Tongue (tissue), 2 donors: ENCODE measurements around the gene ECEL1. TPM values are rescaled to one million over a fixed set of nuclear protein-coding genes. Genes with fewer than 3 reads are reported as not detected.

ENCODE experiments used
- DNase-seq: peaks from one replicate; pipeline ENCODE4 v3.0.0-alpha.2; 2015
- total RNA-seq: library from RNA; depleted of rRNA; stranded (reverse); fragments of >200 nt; gene quantifications from one replicate; pipeline ENCODE4 v1.2.3, GENCODE V29; 2014

The ECEL1 gene
- total RNA-seq, 1 donor from 2014 or later = 0.31 TPM

- no peak for DNase-seq
These were observed 9.7 kb upstream of the ECEL1 start for GRCh38 chr2:232497348-232497747.

- no peak for DNase-seq
These were observed 9.1 kb upstream of the ECEL1 start for GRCh38 chr2:232496501-232497270.

- DNase-seq = no peak
These were observed 7.7 kb upstream of the ECEL1 start for GRCh38 chr2:232495292-232495691.

DNA sequence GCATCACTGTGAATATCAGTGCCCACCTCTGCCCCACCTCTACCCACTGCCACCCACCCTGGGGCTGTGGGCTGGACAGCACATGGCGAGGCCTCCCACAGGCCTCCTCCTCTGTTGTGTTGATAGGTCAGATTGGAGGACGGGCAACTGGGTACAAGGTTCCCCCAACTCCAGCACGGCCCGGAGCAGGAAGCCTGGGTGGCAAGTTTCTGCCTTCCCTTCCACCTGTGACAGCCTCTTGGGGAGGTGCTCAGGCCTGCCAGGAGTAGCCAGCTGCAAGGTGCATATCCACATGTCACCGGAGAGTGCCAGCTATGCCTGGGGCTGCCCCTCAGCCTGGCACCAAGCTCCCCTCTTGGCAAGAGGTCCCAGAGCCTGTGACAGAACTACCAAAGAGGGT is 6.9 kb upstream of the ECEL1 start:
- DNase-seq = no peak

GRCh38 chr2:232493701-232494474 is 6.3 kb upstream of the ECEL1 start:
- DNase-seq = no peak

DNA sequence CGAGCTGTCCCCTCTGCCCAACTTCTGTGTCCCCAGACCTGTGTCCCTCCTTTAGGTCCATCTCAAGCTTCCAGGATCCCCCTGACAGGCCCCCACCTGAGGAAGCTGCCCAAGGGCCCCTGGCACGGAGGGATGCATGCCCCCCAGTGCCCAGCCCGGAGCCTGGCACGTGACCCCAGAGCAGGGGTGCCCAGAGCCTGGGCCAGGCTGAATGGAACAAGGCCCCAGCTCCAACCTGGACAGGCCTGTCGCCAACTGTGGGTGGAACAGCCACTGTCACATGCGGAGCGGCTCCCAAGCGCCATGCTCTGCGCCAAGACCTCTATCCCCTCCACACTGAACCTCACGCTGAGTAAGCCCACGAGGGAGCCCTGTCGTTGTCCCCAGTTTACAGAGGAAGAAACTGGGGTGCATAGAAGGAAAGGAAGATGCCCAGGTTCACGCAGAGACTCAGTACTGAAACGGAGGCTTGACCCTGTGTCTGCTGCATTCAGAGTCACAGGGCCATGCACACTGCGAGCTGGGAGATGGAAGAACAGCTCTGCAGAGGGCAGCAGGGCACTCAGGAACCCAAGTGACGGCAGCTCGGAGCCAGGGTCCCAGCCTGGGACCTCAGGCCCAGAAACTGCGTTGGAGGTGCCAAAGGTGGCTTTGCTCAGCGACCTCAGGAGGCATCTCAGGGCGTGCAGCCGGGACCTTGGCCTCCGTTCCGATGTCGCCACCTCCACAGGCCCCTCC is 5.5 kb upstream of the ECEL1 start:
- DNase-seq = no peak

GRCh38 chr2:232492236-232492848 is 4.7 kb upstream of the ECEL1 start:
- no peak for DNase-seq

- DNase-seq = no peak
These were observed 3.6 kb upstream of the ECEL1 start for GRCh38 chr2:232491139-232491780.

- DNase-seq = no peak
These were observed 2.8 kb upstream of the ECEL1 start for GRCh38 chr2:232490221-232491138.

- no peak for DNase-seq
These were observed 2.0 kb upstream of the ECEL1 start for GRCh38 chr2:232489516-232490220.

DNA sequence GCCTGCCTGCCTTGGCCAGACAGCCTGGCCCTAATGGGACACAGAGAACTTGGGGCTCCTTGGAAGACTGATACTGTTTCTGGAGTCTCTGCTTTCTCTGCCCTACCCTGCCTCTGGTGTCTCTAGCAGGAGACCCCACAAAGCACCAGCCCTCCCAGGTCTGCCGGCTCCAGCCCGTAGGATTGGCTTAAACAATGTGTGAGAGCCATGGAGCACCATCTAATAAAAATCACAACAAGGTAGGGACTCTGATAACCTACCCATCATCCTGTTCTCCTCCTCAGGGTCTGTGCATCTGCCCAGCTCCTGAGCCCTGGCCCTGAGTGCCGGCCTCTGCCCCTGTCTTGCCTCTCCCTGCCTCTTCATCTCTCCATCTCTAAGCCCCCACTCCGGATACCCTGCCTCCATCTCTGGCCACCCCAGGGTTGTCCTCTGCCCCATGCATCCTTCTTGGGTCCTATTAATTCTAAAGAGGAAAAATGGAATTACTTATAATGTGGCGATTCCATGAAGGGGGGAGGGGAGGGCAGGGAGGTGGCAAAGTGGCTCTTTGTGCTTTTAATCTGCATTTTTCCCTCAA is 1.2 kb upstream of the ECEL1 start:
- no peak for DNase-seq

GRCh38 chr2:232488097-232488711 is 570 bp upstream of the ECEL1 start:
- DNase-seq = no peak

- no peak for DNase-seq
These were observed 863 bp downstream of the ECEL1 start for GRCh38 chr2:232486558-232487384.

DNA sequence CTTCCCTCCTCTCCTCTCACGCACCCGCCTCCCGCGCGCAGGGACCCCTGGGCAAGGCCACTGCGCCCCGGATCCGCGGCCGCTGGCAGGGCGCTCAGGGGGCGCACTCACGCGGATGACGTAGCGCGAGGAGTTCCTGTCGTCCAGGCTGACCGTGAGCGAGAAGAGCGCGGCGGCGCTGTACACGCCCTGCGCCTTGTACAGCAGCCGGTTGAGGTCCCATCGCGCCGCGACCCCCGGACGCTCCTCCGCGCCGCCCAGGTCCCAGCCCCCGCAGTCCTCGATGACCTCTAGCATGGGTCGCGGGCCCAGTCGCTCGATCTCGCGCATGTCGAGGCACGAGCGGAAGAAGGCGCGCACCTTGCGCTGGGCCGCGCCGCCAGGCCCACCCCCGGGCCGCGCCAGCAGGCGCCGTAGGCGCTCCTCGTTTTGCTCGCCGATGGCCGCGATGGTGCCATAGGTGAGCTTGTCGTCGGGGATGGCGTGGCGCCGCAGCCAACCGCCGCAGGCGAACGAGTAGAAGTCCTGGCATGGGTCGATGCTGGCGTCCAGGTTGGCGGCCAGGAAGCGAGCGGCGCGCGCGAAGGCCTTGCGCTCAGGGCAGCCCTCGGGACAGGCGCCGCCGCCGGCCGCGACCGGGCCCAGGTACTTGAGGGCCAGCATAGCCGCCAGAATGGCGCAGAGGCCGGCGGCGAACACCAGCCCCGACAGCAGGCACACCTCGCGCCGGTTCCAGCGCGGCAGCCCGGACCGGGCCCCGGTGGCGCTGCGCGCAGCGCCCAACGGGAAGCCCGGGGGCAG is 1.7 kb downstream of the ECEL1 start:
- no peak for DNase-seq

- DNase-seq = no peak
These were observed 2.3 kb downstream of the ECEL1 start for GRCh38 chr2:232485348-232485756.

DNA sequence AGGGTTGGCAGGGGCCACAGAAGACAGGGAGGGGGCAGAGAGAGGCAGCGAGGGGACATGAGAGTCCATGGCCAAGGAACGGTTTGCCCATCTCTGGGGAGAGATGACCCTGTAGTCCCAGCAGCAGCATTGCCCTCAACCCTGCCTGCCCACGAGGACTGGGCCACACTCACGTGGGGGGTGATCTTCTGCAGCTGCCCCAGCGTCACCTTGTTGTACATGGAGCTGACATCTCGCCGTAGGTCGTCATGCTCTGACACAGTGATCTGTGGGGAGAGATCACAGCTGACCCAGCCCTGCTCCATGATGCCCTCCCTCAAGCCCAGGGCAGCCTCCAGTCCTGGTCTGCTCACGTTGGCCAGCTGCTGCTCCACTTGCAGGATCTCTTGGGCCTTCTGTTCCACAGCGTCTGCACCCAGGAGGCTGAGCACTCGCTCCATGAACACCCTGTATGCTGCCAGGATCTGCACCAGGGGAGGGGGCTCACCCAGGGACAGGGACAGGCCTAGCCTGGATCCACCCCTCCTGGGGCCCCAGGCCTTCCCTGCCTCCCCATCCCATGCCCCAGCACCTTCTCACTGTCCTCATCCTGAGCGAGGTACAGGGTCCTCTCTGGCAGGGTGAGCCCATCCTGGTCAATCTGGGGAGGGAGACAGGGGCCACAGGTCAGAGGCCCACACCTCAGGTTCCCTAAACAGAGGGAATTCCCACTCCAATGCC is 2.8 kb downstream of the ECEL1 start:
- no peak for DNase-seq
